Pancreas (tissue), 10 donors: ENCODE results near the gene DOCK1. TPM values are rescaled to one million over a fixed set of nuclear protein-coding genes. Genes with fewer than 3 reads are reported as not detected.

ENCODE experiments used
- ATAC-seq, 4 donors: fragments of 200-7000 bp; cut with Tn5 transposase; one replicate each; pipeline versions ENCODE4 v1.8.0 to v1.9.1; 2020; ENCODE audit warnings: mild to moderate bottlenecking in 4 of 4, moderate library complexity in 4 of 4
- DNase-seq, 6 donors: peaks; one replicate each; pipeline ENCODE4 v3.0.0-alpha.2; 2020
- FAIRE-seq: peaks from 2 replicates; lab custom pipeline; 2012; peaks lifted over from hg19 to GRCh38; lab: Jason Lieb, UNC
- H3K27ac ChIP-seq, 4 donors: fragments of 200-600 bp; sonication (generic); 1 replicate in 3 of 4; 2 replicates in 1 of 4; pipeline versions ENCODE4 v1.5.0 to v1.8.0; 2020
- H3K27me3 ChIP-seq, 4 donors: fragments of 200-600 bp; one replicate each; pipeline ENCODE4 v1.8.0; 2021
- H3K36me3 ChIP-seq, 3 donors: fragments of 200-600 bp; sonication (generic) in 1 of 3; one replicate each; pipeline versions ENCODE4 v1.5.0 to v1.8.0; 2020 to 2021
- H3K4me1 ChIP-seq, 3 donors: fragments of 200-600 bp; one replicate each; pipeline ENCODE4 v1.8.0; 2021
- H3K4me3 ChIP-seq, 4 donors: fragments of 200-600 bp; sonication (generic) in 2 of 4; one replicate each; pipeline versions ENCODE4 v1.5.0 to v1.8.0; 2020 to 2021
- H3K9me3 ChIP-seq, 4 donors: fragments of 200-600 bp; one replicate each; pipeline ENCODE4 v1.8.0; 2021
- CTCF ChIP-seq, 4 donors: fragments of 200-600 bp; sonication (generic) in 3 of 4; IDR thresholded peaks; one replicate each; pipeline versions ENCODE4 v1.5.0 to v1.8.0; 2021; ENCODE audit warnings: antibody characterized with exemption in 4 of 4
- WGBS, 2 donors: extraction: QIAGEN DNeasy Blood & Tissue Kit; methylation state at CpG; one replicate each; pipeline ENCODE4 v1.1.7; 2013; 5-methylcytosine and 5-hydroxymethylcytosine counted together
- intact Hi-C, 3 donors: fragments of 100-400 bp; cut with DNase I; formaldehyde crosslinking; loops; one replicate each; pipeline versions ENCODE4 v1.11.1 to v1.14.2; 2022
- polyA plus RNA-seq, 2 donors: library from polyadenylated mRNA; stranded (reverse); fragments of 200-250 nt; gene quantifications; one replicate each; pipeline ENCODE4 v1.2.3, GENCODE V29; 2013
- total RNA-seq, 6 donors: library from RNA; stranded (reverse); fragmentation: NEBNext Ultra II Directional in 4 of 6; extraction: Animal tissue kit (Norgen Biotek cat#: 25700) in 4 of 6; gene quantifications; one replicate each; pipeline versions ENCODE4 v1.2.1 to v1.2.4, GENCODE V29; 2021 to 2023
- donor health status: healthy with polysubstance abuse.
- donor health status: DM: no; HTN: no; CAD: no; lungs with moderate emphysema.
- donor health status: DM: no; HTN: no; CAD: no.
- donor health status: control.
- donor health status: control.
- donor health status: Bipolar disorder and iron deficiency.
- donor health status: DM: yes; HTN: yes; CAD: no.
- donor health status: DM: no; HTN: no; CAD: no.
- donor health status: DM: no; HTN: no; CAD: no.
- donor health status: DM: yes; HTN: yes; CAD: no.

Gene DOCK1
- total and polyA plus RNA-seq, 8 donors, result 12.1 to 38.6 (median 24.2) TPM

- FAIRE-seq (no peak), ATAC-seq (no peak)
- no peak overlapping the region for H3K27ac ChIP-seq
Observed at GRCh38 chr10:127407551-127407950, 502.3 kb downstream of the DOCK1 start.

GRCh38 chr10:127408112-127408710 lies 503.0 kb downstream of the DOCK1 start:
- Histone ChIP-seq H3K27me3 (no peaks in the 10 kb centered on the region), H3K9me3 (no peaks in the 10 kb centered on the region), H3K4me3 (no peak overlapping the region), H3K36me3 (no peaks in the 10 kb centered on the region), H3K4me1 (no peaks in the 10 kb centered on the region), H3K27ac (no peak overlapping the region)
- 90 to 91% methylated on average over 15 of the region's 15 CpGs for WGBS, 2 donors
- intact Hi-C loops, result no loop called here
- no peak for TF ChIP-seq CTCF (IDR thresholded peaks at IDR 0.05)
- ATAC-seq, result no peak
- no peak for FAIRE-seq
- no peak for DNase-seq

More at GRCh38 chr10:127407551-127407950, 502.3 kb downstream of the DOCK1 start:
- Histone ChIP-seq H3K36me3 (no peaks in the 10 kb centered on the region), H3K9me3 (no peaks in the 10 kb centered on the region), H3K4me1 (no peaks in the 10 kb centered on the region), H3K27me3 (no peaks in the 10 kb centered on the region), H3K4me3 (no peak overlapping the region)
- 91 to 99% methylated on average over 6 of the region's 6 CpGs for WGBS, 2 donors
- intact Hi-C loops, result no loop called here
- no peak for TF ChIP-seq CTCF (IDR thresholded peaks at IDR 0.05)
- no peak for DNase-seq

GRCh38 chr10:127408733-127409132 lies 503.5 kb downstream of the DOCK1 start:
- no peaks in the 10 kb centered on the region for H3K27me3 ChIP-seq
- no peaks in the 10 kb centered on the region for H3K4me1 ChIP-seq
- intact Hi-C loops, result no loop called here
- H3K4me3 ChIP-seq, result no peak overlapping the region
- no peak for FAIRE-seq
- 94 to 97% methylated on average over 9 of the region's 9 CpGs for WGBS, 2 donors
- ATAC-seq, result no peak
- no peak for TF ChIP-seq CTCF (IDR thresholded peaks at IDR 0.05)
- no peak overlapping the region for H3K27ac ChIP-seq
- H3K36me3 ChIP-seq, result no peaks in the 10 kb centered on the region
- no peaks in the 10 kb centered on the region for H3K9me3 ChIP-seq
- no peak for DNase-seq

GRCh38 chr10:127410030-127410429 lies 504.8 kb downstream of the DOCK1 start:
- DNase-seq (no peak), ATAC-seq (no peak), FAIRE-seq (no peak)
- intact Hi-C loops, result no loop called here
- no peaks in the 10 kb centered on the region for H3K4me1 ChIP-seq
- H3K4me3 ChIP-seq, result no peak overlapping the region
- no peaks in the 10 kb centered on the region for H3K36me3 ChIP-seq
- no peaks in the 10 kb centered on the region for H3K27me3 ChIP-seq
- H3K27ac ChIP-seq, result no peak overlapping the region
- H3K9me3 ChIP-seq, result no peaks in the 10 kb centered on the region
- WGBS, 2 donors, result 89 to 92% methylated on average over 9 of the region's 9 CpGs
- no peak for TF ChIP-seq CTCF (IDR thresholded peaks at IDR 0.05)

- intact Hi-C loops, result no loop called here
- no peak for TF ChIP-seq CTCF (IDR thresholded peaks at IDR 0.05)
- no peaks in the 10 kb centered on the region for H3K9me3 ChIP-seq
- ATAC-seq, result no peak
- WGBS, 2 donors, result 95 to 98% methylated on average over 10 of the region's 10 CpGs
- no peaks in the 10 kb centered on the region for H3K4me1 ChIP-seq
- H3K27ac ChIP-seq, result no peak overlapping the region
- no peaks in the 10 kb centered on the region for H3K27me3 ChIP-seq
- DNase-seq, result no peak
- FAIRE-seq, result no peak
- no peaks in the 10 kb centered on the region for H3K36me3 ChIP-seq
- no peak overlapping the region for H3K4me3 ChIP-seq
Observed at GRCh38 chr10:127411062-127411461, 505.8 kb downstream of the DOCK1 start.
